Adipocyte (in vitro differentiated cells): ENCODE results near the gene HPSE2.

Experiments
- DNase-seq: peaks from one replicate; pipeline ENCODE4 v3.0.0-alpha.2; 2015; ENCODE audit warnings: low read depth
- H3K27me3 ChIP-seq: replicated peaks from 2 replicates; pipeline ENCODE4 v1.7.0; 2013; ENCODE audit warnings: mild to moderate bottlenecking, low read length, moderate library complexity; ENCODE audit not compliant: control insufficient read depth, insufficient read depth
- H3K36me3 ChIP-seq: 2 replicates; pipeline ENCODE4 v1.7.0; 2013; ENCODE audit warnings: low read length, mild to moderate bottlenecking, moderate library complexity; ENCODE audit not compliant: control insufficient read depth, insufficient read depth, severe bottlenecking
- H3K4me1 ChIP-seq: 2 replicates; pipeline ENCODE4 v1.7.0; 2013; ENCODE audit warnings: mild to moderate bottlenecking, low read length, moderate library complexity; ENCODE audit not compliant: control insufficient read depth, insufficient read depth
- H3K4me3 ChIP-seq: 2 replicates; pipeline ENCODE4 v1.7.0; 2013; ENCODE audit warnings: mild to moderate bottlenecking, low read length, moderate library complexity
- H3K9ac ChIP-seq: 2 replicates; pipeline ENCODE4 v1.7.0; 2013; ENCODE audit warnings: mild to moderate bottlenecking, low read length, moderate library complexity
- H3K9me3 ChIP-seq: 2 replicates; pipeline ENCODE4 v1.7.0; 2013; ENCODE audit warnings: mild to moderate bottlenecking, low read length, moderate library complexity; ENCODE audit not compliant: control insufficient read depth

The HPSE2 gene

GRCh38 chr10:98951269-98952000, 284.2 kb downstream of the HPSE2 start:
- no peaks in the 10 kb centered on the region for H3K36me3 ChIP-seq
- H3K4me3 ChIP-seq: no peak overlapping the region
- H3K4me1 ChIP-seq: no peaks in the 10 kb centered on the region
- DNase-seq: no peak
- no peak overlapping the region for H3K9ac ChIP-seq
- no peaks in the 10 kb centered on the region for H3K27me3 ChIP-seq
- H3K9me3 ChIP-seq: peaks cover 8% of the 10 kb centered on the region

DNA sequence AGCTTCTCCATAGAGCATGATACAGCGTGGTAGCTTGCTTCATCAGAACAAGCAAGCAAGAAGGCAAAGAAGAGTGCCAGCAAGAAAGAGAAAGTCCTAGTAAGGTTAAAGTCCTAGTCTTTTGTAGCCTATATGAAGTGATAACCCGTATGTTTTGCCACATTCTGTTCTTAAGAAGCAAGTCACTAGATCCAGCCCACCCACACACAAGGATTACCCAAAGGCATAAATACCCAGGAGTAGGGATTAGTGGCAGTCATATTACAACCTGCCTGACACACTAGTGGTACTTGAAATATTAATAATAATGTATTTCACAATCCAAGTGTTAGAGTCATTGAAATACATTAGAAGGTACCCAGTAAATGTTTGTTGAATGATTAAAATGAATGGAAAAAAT, 285.5 kb downstream of the HPSE2 start:
- no peaks in the 10 kb centered on the region for H3K36me3 ChIP-seq
- H3K9me3 ChIP-seq: peaks cover 8% of the 10 kb centered on the region
- H3K4me1 ChIP-seq: no peaks in the 10 kb centered on the region
- H3K9ac ChIP-seq: no peak overlapping the region
- DNase-seq: no peak
- H3K4me3 ChIP-seq: no peak overlapping the region
- no peaks in the 10 kb centered on the region for H3K27me3 ChIP-seq

- no peak overlapping the region for H3K9ac ChIP-seq
Observed at GRCh38 chr10:98949306-98949705, 286.3 kb downstream of the HPSE2 start.

GRCh38 chr10:98943681-98944080, 292.0 kb downstream of the HPSE2 start:
- H3K4me3 ChIP-seq: no peak overlapping the region
- no peak overlapping the region for H3K9ac ChIP-seq
- peaks cover 8% of the 10 kb centered on the region for H3K9me3 ChIP-seq

More at GRCh38 chr10:98949306-98949705, 286.3 kb downstream of the HPSE2 start:
- no peak for DNase-seq
- Histone ChIP-seq H3K9me3 (peaks cover 8% of the 10 kb centered on the region), H3K36me3 (no peaks in the 10 kb centered on the region), H3K4me3 (no peak overlapping the region), H3K4me1 (no peaks in the 10 kb centered on the region), H3K27me3 (no peaks in the 10 kb centered on the region)

GRCh38 chr10:98929709-98930108, 305.9 kb downstream of the HPSE2 start:
- Histone ChIP-seq H3K27me3 (no peaks in the 10 kb centered on the region), H3K4me1 (no peaks in the 10 kb centered on the region), H3K4me3 (no peak overlapping the region), H3K9ac (no peak overlapping the region), H3K36me3 (no peaks in the 10 kb centered on the region), H3K9me3 (peaks cover 19% of the 10 kb centered on the region)
- no peak for DNase-seq

More at GRCh38 chr10:98943681-98944080, 292.0 kb downstream of the HPSE2 start:
- no peak for DNase-seq
- Histone ChIP-seq H3K27me3 (no peaks in the 10 kb centered on the region), H3K4me1 (no peaks in the 10 kb centered on the region), H3K36me3 (no peaks in the 10 kb centered on the region)

DNA sequence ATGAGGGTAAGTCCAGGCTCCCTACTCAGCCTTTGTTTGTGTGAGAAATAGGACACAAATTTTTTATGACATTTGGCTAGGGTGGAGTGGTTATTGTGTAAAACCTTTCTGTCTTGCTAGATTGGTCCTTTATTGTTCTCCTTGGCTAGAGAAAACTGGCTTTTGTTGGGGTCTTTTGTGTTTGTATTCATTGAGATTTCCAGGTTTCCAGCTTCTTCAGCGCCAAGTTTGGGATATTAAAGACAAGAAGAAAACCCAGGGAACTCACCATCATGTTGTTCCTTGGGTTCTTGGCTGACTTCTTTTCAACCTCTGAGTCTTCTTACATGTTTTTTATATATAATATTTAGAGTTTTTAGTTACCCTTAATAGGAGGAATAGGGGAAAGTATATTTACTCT, 310.0 kb downstream of the HPSE2 start:
- no peak for DNase-seq
- Histone ChIP-seq H3K9ac (no peak overlapping the region), H3K27me3 (no peaks in the 10 kb centered on the region), H3K36me3 (no peaks in the 10 kb centered on the region), H3K4me3 (no peak overlapping the region), H3K9me3 (no peaks in the 10 kb centered on the region), H3K4me1 (no peaks in the 10 kb centered on the region)

- Histone ChIP-seq H3K9ac (no peak overlapping the region), H3K4me3 (no peak overlapping the region), H3K9me3 (no peaks in the 10 kb centered on the region), H3K4me1 (no peaks in the 10 kb centered on the region), H3K27me3 (no peaks in the 10 kb centered on the region), H3K36me3 (no peaks in the 10 kb centered on the region)
- DNase-seq: no peak
Observed at GRCh38 chr10:98924526-98924925, 311.1 kb downstream of the HPSE2 start.

GRCh38 chr10:98921316-98921715, 314.3 kb downstream of the HPSE2 start:
- no peaks in the 10 kb centered on the region for H3K36me3 ChIP-seq
- no peak overlapping the region for H3K4me3 ChIP-seq
- DNase-seq: no peak
- no peak overlapping the region for H3K9ac ChIP-seq
- no peaks in the 10 kb centered on the region for H3K9me3 ChIP-seq
- H3K27me3 ChIP-seq: no peaks in the 10 kb centered on the region
- no peaks in the 10 kb centered on the region for H3K4me1 ChIP-seq

DNA sequence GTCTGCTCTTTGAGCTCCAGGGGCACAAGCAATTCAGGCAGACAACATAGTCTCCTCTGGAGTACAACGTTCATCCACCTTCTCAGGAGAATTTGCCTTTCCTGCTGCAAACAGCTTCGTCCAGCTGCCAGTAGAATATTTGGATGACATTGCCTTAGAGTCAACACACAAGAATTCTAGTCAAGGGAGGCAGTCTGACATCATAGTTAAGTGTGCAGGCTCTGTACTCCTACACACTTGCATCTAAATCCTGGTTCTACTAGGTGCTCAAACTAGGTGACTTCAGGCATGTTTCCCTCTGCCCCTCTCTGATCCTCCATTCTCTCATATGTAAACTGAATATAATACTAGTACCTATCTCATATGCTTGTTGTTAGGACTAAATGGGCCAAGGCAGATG, 314.8 kb downstream of the HPSE2 start:
- no peaks in the 10 kb centered on the region for H3K27me3 ChIP-seq
- DNase-seq: no peak

GRCh38 chr10:98920360-98920759, 315.3 kb downstream of the HPSE2 start:
- DNase-seq: no peak
- Histone ChIP-seq H3K9ac (no peak overlapping the region), H3K9me3 (no peaks in the 10 kb centered on the region)

More for the DNA sequence above, 314.8 kb downstream of the HPSE2 start:
- Histone ChIP-seq H3K9me3 (no peaks in the 10 kb centered on the region), H3K4me3 (no peak overlapping the region), H3K9ac (no peak overlapping the region), H3K36me3 (no peaks in the 10 kb centered on the region), H3K4me1 (no peaks in the 10 kb centered on the region)

GRCh38 chr10:98919899-98920298, 315.8 kb downstream of the HPSE2 start:
- DNase-seq: no peak
- Histone ChIP-seq H3K9ac (no peak overlapping the region), H3K4me1 (no peaks in the 10 kb centered on the region)

More at GRCh38 chr10:98920360-98920759, 315.3 kb downstream of the HPSE2 start:
- no peak overlapping the region for H3K4me3 ChIP-seq
- no peaks in the 10 kb centered on the region for H3K27me3 ChIP-seq
- no peaks in the 10 kb centered on the region for H3K36me3 ChIP-seq
- H3K4me1 ChIP-seq: no peaks in the 10 kb centered on the region

GRCh38 chr10:98917828-98918227, 317.8 kb downstream of the HPSE2 start:
- H3K27me3 ChIP-seq: no peaks in the 10 kb centered on the region
- H3K9ac ChIP-seq: no peak overlapping the region
- H3K4me3 ChIP-seq: no peak overlapping the region
- no peaks in the 10 kb centered on the region for H3K9me3 ChIP-seq
- no peaks in the 10 kb centered on the region for H3K4me1 ChIP-seq
- no peaks in the 10 kb centered on the region for H3K36me3 ChIP-seq
- no peak for DNase-seq

More at GRCh38 chr10:98919899-98920298, 315.8 kb downstream of the HPSE2 start:
- Histone ChIP-seq H3K4me3 (no peak overlapping the region), H3K36me3 (no peaks in the 10 kb centered on the region), H3K27me3 (no peaks in the 10 kb centered on the region), H3K9me3 (no peaks in the 10 kb centered on the region)
